SJSA1 (cell line): ENCODE measurements around the gene GCK. TPM values are rescaled to one million over a fixed set of nuclear protein-coding genes. Genes with fewer than 3 reads are reported as not detected.

Experiments
- DNase-seq, 2 experiments: peaks; one replicate each; pipeline ENCODE4 v3.0.0-alpha.2; 2015 to 2020; ENCODE audit warnings: low spot score in 2 of 2, low read depth in 1 of 2
- H3K27ac ChIP-seq: fragments of 250-450 bp; sonication (Bioruptor Pico); 2 replicates; pipeline ENCODE4 v1.5.1; 2020; ENCODE audit warnings: mild to moderate bottlenecking, moderate library complexity
- H3K27me3 ChIP-seq: fragments of 250-450 bp; sonication (Bioruptor Pico); replicated peaks from 2 replicates; pipeline ENCODE4 v1.5.1; 2020; ENCODE audit warnings: mild to moderate bottlenecking, moderate library complexity
- H3K36me3 ChIP-seq: fragments of 250-450 bp; sonication (Bioruptor Pico); 2 replicates; pipeline ENCODE4 v1.5.1; 2020; ENCODE audit warnings: mild to moderate bottlenecking
- H3K4me1 ChIP-seq: fragments of 250-450 bp; sonication (Bioruptor Pico); replicated peaks from 2 replicates; pipeline ENCODE4 v1.6.1; 2021; ENCODE audit warnings: mild to moderate bottlenecking
- H3K4me3 ChIP-seq: fragments of 250-450 bp; sonication (Bioruptor Pico); 2 replicates; pipeline ENCODE4 v1.5.1; 2020; ENCODE audit warnings: mild to moderate bottlenecking
- H3K9me3 ChIP-seq: fragments of 250-450 bp; sonication (Bioruptor Pico); replicated peaks from 2 replicates; pipeline ENCODE4 v1.5.1; 2020; ENCODE audit warnings: mild to moderate bottlenecking
- total RNA-seq: library from RNA; depleted of rRNA; stranded (reverse); fragments of >200 nt; shearing (Covaris generic); gene quantifications from 2 replicates; pipeline ENCODE4 v1.2.3, GENCODE V29; 2014; rRNA removed

The GCK gene
- 0.13 and 1.6 TPM in 2 replicates for total RNA-seq

- H3K4me3 ChIP-seq, result no peak within 1 kb of the TSS
- H3K9me3 ChIP-seq, result no peaks in the 10 kb centered on the region
- peak in 1 of 2 experiments; percentile 31 for DNase-seq
- H3K27ac ChIP-seq, result no peak within 1 kb of the TSS
- no peaks in the 10 kb centered on the region for H3K36me3 ChIP-seq
- peaks cover 32% of the 10 kb centered on the region for H3K4me1 ChIP-seq
- no peaks in the 10 kb centered on the region; the same call in 1 of the 2 replicates for H3K27me3 ChIP-seq
Observed at GRCh38 chr7:44189286-44189992, at the start of gene GCK. Gene GCK, minus strand, starts transcription at chr7:44189439. Its CDS starts 486 bp downstream, at chr7:44188953.

GRCh38 chr7:44238116-44238695 lies 49.0 kb upstream of the GCK start:
- Histone ChIP-seq H3K27ac (no peak overlapping the region), H3K4me3 (no peak overlapping the region), H3K27me3 (peaks cover 7% of the 10 kb centered on the region; the same call in 1 of the 2 replicates), H3K36me3 (no peaks in the 10 kb centered on the region), H3K4me1 (no peaks in the 10 kb centered on the region), H3K9me3 (no peaks in the 10 kb centered on the region)
- DNase-seq, result no peak

GRCh38 chr7:44237696-44238095 lies 48.5 kb upstream of the GCK start:
- H3K27ac ChIP-seq, result no peak overlapping the region

GRCh38 chr7:44236333-44236728 lies 47.1 kb upstream of the GCK start:
- H3K36me3 ChIP-seq, result no peaks in the 10 kb centered on the region
- peaks cover 7% of the 10 kb centered on the region; the same call in 1 of the 2 replicates for H3K27me3 ChIP-seq
- H3K9me3 ChIP-seq, result no peaks in the 10 kb centered on the region
- DNase-seq, result no peak
- H3K4me3 ChIP-seq, result no peak overlapping the region
- no peak overlapping the region for H3K27ac ChIP-seq
- H3K4me1 ChIP-seq, result no peaks in the 10 kb centered on the region

More at GRCh38 chr7:44237696-44238095, 48.5 kb upstream of the GCK start:
- peaks cover 7% of the 10 kb centered on the region; the same call in 1 of the 2 replicates for H3K27me3 ChIP-seq
- no peak overlapping the region for H3K4me3 ChIP-seq
- DNase-seq, result no peak
- no peaks in the 10 kb centered on the region for H3K36me3 ChIP-seq
- H3K4me1 ChIP-seq, result no peaks in the 10 kb centered on the region
- H3K9me3 ChIP-seq, result no peaks in the 10 kb centered on the region

GRCh38 chr7:44235582-44236332 lies 46.5 kb upstream of the GCK start:
- Histone ChIP-seq H3K9me3 (no peaks in the 10 kb centered on the region), H3K27ac (no peak overlapping the region), H3K36me3 (no peaks in the 10 kb centered on the region), H3K4me1 (no peaks in the 10 kb centered on the region), H3K4me3 (no peak overlapping the region), H3K27me3 (peaks cover 7% of the 10 kb centered on the region; the same call in 1 of the 2 replicates)
- DNase-seq, result no peak

GRCh38 chr7:44235066-44235465 lies 45.8 kb upstream of the GCK start:
- Histone ChIP-seq H3K36me3 (no peaks in the 10 kb centered on the region), H3K27ac (no peak overlapping the region), H3K4me3 (no peak overlapping the region), H3K27me3 (peaks cover 7% of the 10 kb centered on the region; the same call in 1 of the 2 replicates), H3K9me3 (no peaks in the 10 kb centered on the region), H3K4me1 (no peaks in the 10 kb centered on the region)
- DNase-seq, result no peak

GRCh38 chr7:44232901-44233715 lies 43.9 kb upstream of the GCK start:
- Histone ChIP-seq H3K27me3 (peaks cover 6% of the 10 kb centered on the region; the same call in 1 of the 2 replicates), H3K36me3 (no peaks in the 10 kb centered on the region), H3K4me3 (no peak overlapping the region), H3K9me3 (no peaks in the 10 kb centered on the region), H3K4me1 (no peaks in the 10 kb centered on the region), H3K27ac (no peak overlapping the region)
- DNase-seq, result no peak

GRCh38 chr7:44232396-44232795 lies 43.2 kb upstream of the GCK start:
- no peaks in the 10 kb centered on the region for H3K9me3 ChIP-seq
- H3K36me3 ChIP-seq, result no peaks in the 10 kb centered on the region
- no peaks in the 10 kb centered on the region for H3K27me3 ChIP-seq
- H3K4me3 ChIP-seq, result no peak overlapping the region
- no peaks in the 10 kb centered on the region for H3K4me1 ChIP-seq
- H3K27ac ChIP-seq, result no peak overlapping the region
- no peak for DNase-seq

- Histone ChIP-seq H3K27ac (no peak overlapping the region), H3K4me3 (no peak overlapping the region), H3K36me3 (no peaks in the 10 kb centered on the region), H3K27me3 (no peaks in the 10 kb centered on the region), H3K9me3 (no peaks in the 10 kb centered on the region), H3K4me1 (no peaks in the 10 kb centered on the region)
- no peak for DNase-seq
Observed at GRCh38 chr7:44231088-44231487, 41.8 kb upstream of the GCK start.

- DNase-seq, result no peak
- no peaks in the 10 kb centered on the region for H3K9me3 ChIP-seq
- H3K4me1 ChIP-seq, result no peaks in the 10 kb centered on the region
- H3K27me3 ChIP-seq, result no peaks in the 10 kb centered on the region
- no peak overlapping the region for H3K27ac ChIP-seq
- no peak overlapping the region for H3K4me3 ChIP-seq
- no peaks in the 10 kb centered on the region for H3K36me3 ChIP-seq
Observed at GRCh38 chr7:44230286-44230685, 41.0 kb upstream of the GCK start.

- Histone ChIP-seq H3K27me3 (0 out of 2 replicates have a peak, but pooled peaks cover 2% of the 10 kb centered on the region), H3K9me3 (no peaks in the 10 kb centered on the region), H3K27ac (no peak overlapping the region), H3K36me3 (no peaks in the 10 kb centered on the region), H3K4me1 (no peaks in the 10 kb centered on the region), H3K4me3 (no peak overlapping the region)
- no peak for DNase-seq
Observed at GRCh38 chr7:44229546-44230105, 40.4 kb upstream of the GCK start.

GRCh38 chr7:44228571-44229350 lies 39.5 kb upstream of the GCK start:
- DNase-seq, result no peak
- Histone ChIP-seq H3K27ac (no peak overlapping the region), H3K4me1 (no peaks in the 10 kb centered on the region), H3K4me3 (no peak overlapping the region), H3K36me3 (no peaks in the 10 kb centered on the region), H3K27me3 (0 out of 2 replicates have a peak, but pooled peaks cover 5% of the 10 kb centered on the region), H3K9me3 (no peaks in the 10 kb centered on the region)
